ENCODE results near the gene TMEM100. TPM values are rescaled to one million over a fixed set of nuclear protein-coding genes. Genes with fewer than 3 reads are reported as not detected.

TMEM100 gene
- total and polyA plus RNA-seq, 2 of the 8 experiments (the other 6 are each of a cell fraction or from before 2014, with no cell fraction given), result 0.36 to 0.48 TPM

DNA sequence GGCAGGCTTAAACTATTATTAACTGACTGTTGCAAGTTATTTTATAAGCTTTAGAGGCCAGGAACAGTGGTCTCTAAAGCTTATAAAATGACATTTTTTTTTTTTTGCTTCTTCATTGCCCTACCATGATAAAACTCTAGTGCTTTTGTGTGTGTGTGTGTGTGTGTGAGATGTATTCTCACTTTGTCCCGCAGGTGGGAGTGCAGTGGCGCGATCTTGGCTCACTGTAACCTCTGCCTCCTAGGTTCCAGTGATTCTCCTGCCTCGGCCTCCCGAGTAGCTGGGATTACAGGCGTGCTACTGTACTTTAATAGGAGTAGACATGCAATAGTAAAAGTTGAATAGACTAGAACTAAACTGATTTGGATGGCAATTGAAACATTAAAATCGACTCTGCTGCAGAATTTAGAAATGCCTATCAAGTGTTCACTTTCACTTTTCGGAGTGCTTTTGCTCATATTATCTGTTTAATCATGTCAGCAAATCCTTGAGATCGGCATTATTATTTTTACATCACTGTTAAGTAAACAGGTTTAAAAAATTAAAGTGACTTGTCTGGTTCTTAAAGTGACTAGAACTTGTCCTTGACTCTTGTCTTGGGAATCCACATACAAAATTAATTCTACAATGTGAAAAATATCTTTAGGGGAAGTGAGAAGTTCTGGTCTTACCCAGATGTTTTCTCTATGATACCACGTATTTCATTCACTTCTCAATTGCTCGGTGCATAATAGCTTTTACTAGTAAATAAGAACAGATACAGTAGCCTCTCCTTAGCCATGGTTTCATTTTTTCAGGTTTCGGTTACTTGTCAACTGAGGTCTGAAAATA lies 19.8 kb upstream of the TMEM100 start:
- Histone ChIP-seq H3K18ac (ENCODE audit: extremely low read depth, low read length) (no peak overlapping the region), H2AK5ac (ENCODE audit: low read depth, low read length) (no peak overlapping the region), H3K27me3 (replicated peaks in 1 of 4; ENCODE audit: control insufficient read depth in 3 of 4, extremely low read depth in 1 of 4, insufficient read depth in 3 of 4, low read length in 3 of 4) (no peaks in the 10 kb centered on the region), H3K23me2 (ENCODE audit: low read depth, low read length) (no peaks in the 10 kb centered on the region), H2BK15ac (ENCODE audit: low read length) (no peak overlapping the region), H3K79me1 (ENCODE audit: low read depth, low read length) (no peaks in the 10 kb centered on the region), H3K14ac (ENCODE audit: insufficient read length) (no peak overlapping the region), H3K4me3 (ENCODE audit: extremely low read depth in 1 of 4, insufficient read depth in 2 of 4, low read depth in 3 of 4, low read length in 4 of 4) (no peak overlapping the region), H3K23ac (ENCODE audit: insufficient read length) (no peak overlapping the region), H4K5ac (ENCODE audit: insufficient read length, low read depth, low read length) (no peak overlapping the region), H2BK120ac (replicated peaks; ENCODE audit: low read depth, low read length) (no peak overlapping the region), H3K9ac (replicated peaks in 1 of 4; ENCODE audit: extremely low read depth in 1 of 4, low read depth in 3 of 4, low read length in 3 of 4) (no peak overlapping the region), H4K20me1 (replicated peaks in 1 of 2; ENCODE audit: control insufficient read depth in 1 of 2, insufficient read depth in 2 of 2, low read length in 2 of 2) (no peaks in the 10 kb centered on the region), H4K91ac (replicated peaks; ENCODE audit: insufficient read length, low read length) (no peak overlapping the region), H2BK12ac (ENCODE audit: low read depth, low read length) (no peak overlapping the region), H2BK20ac (ENCODE audit: low read length) (no peak overlapping the region), H3K9me3 (ENCODE audit: insufficient read depth in 2 of 2, low read depth in 1 of 2, low read length in 1 of 2) (no peaks in the 10 kb centered on the region), H3K4me2 (ENCODE audit: insufficient read depth in 1 of 2, low read depth in 2 of 2, low read length in 2 of 2) (no peak overlapping the region), H3K4ac (replicated peaks; ENCODE audit: insufficient read length, low read depth, low read length) (no peak overlapping the region), H3K79me2 (ENCODE audit: control insufficient read depth in 1 of 2, insufficient read depth in 2 of 2, low read length in 2 of 2) (no peaks in the 10 kb centered on the region), H3K27ac (ENCODE audit: low read depth, low read length) (no peak overlapping the region), H2AFZ (ENCODE audit: low read length) (no peak overlapping the region), H3K56ac (replicated peaks; ENCODE audit: insufficient read length, low read depth, low read length) (no peak overlapping the region), H3K36me3 (ENCODE audit: control insufficient read depth in 2 of 4, insufficient read depth in 4 of 4, low read length in 3 of 4) (no peaks in the 10 kb centered on the region), H3K4me1 (replicated peaks in 1 of 4; ENCODE audit: control insufficient read depth in 3 of 4, insufficient read depth in 4 of 4, low read length in 3 of 4) (no peaks in the 10 kb centered on the region), H4K8ac (ENCODE audit: extremely low read depth, insufficient read depth, low read length) (no peak overlapping the region), H2BK5ac (ENCODE audit: low read depth, low read length) (no peak overlapping the region)
- TF ChIP-seq SUZ12 (IDR thresholded peaks at IDR 0.05; ENCODE audit: low read length) (no peak), TCF12 (IDR thresholded peaks at IDR 0.05; ENCODE audit: low read depth, low read length) (no peak), JUND (IDR thresholded peaks at IDR 0.05; ENCODE audit: low read length) (no peak), TBP (IDR thresholded peaks at IDR 0.05; ENCODE audit: low read depth, low read length) (no peak), CREB1 (IDR thresholded peaks at IDR 0.05) (no peak), BACH1 (IDR thresholded peaks at IDR 0.05; ENCODE audit: low read length) (no peak), E2F6 (IDR thresholded peaks at IDR 0.05) (no peak), EGR1 (IDR thresholded peaks at IDR 0.05; ENCODE audit: borderline replicate concordance, low read depth, low read length) (no peak)
- POLR2A ChIA-PET (ENCODE audit: partially characterized antibody), result no interaction called here
- FAIRE-seq (no peak), DNase-seq (ENCODE audit: low read depth in 1 of 2, low spot score in 2 of 2) (no peak)
- 87% methylated on average over 12 of the region's 12 CpGs; no CpG with 5 or more reads in 1 of the 2 experiments for WGBS, 2 experiments (ENCODE audit: extremely low coverage in 1 of 2, insufficient coverage in 1 of 2, insufficient read length in 1 of 2, insufficient replicate concordance in 2 of 2, low coverage in 1 of 2, low lambda C conversion rate in 2 of 2, missing lambda C conversion rate in 1 of 2)
- CTCF ChIA-PET (ENCODE audit: partially characterized antibody), result interaction anchor here (0.6 to 2.4 kb wide), 8 partner anchors 8 to 524 kb away, joined by 3 to 10 read pairs (median 6); partner anchors contain the start of gene PCTP

Measured in H1 (cell line).